Measurements from ENCODE around the gene GSTT2. TPM values are rescaled to one million over a fixed set of nuclear protein-coding genes. Genes with fewer than 3 reads are reported as not detected.
"Not testable (repeated sequence)": the region's sequence is repeated elsewhere in the genome, so short reads cannot be mapped to it uniquely, and the experiment has no call there.

GSTT2 gene
- total RNA-seq: not detected
- not detected for polyA plus RNA-seq (2013, experiment 1 of 2)
- 0.05 TPM for polyA plus RNA-seq (2013, experiment 2 of 2)
- 0 to 0.12 (median 0) reads per million in 172 experiments for total RNA-seq

DNA sequence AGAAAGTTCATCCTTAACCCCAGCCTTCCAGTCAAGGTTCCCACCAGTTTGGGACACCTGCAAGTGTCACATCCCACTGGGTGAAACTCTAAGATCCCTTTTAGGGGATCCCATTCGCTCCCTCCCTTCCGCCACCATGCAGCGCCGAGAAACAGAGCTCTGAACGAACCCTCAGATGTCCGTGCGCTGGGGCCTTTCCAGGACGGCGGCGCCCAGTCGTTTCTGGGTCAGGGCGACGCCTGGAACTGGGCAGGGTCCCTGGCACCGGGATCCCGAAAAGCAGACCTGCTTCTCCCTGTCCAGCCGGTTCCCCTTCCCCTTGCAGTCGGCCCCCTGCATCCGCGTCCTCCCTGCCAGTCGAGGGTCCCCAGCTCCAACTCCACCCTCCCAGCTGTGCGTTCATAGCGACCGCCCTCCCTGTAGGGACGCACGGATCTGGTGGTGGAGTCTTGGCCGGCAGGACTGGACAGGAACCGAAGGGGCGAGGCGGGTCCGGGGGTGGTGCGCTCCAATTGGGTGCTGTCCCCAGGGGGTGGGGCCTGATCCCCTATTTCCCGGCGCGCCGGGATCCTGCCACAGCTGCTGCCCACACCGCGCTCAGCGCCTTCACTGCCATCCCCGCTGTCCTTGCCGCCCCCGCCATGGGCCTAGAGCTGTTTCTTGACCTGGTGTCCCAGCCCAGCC lies at the start of gene GSTT2:
GSTT2 (plus strand) TSS at position 578 of the 684 bp plus-strand sequence.
- CTCF ChIA-PET; H3K4me3 ChIP-seq (ENCODE audit: low read length); H3K27ac Mint-ChIP-seq; H3K9me3 Mint-ChIP-seq; H3K27ac ChIP-seq (ENCODE audit: low read depth in 1 of 2, low read length in 2 of 2); H3K4me1 Mint-ChIP-seq (ENCODE audit: low read depth); H3K4me3 Mint-ChIP-seq; H3K36me3 Mint-ChIP-seq (ENCODE audit: low read depth); H3K36me3 ChIP-seq (ENCODE audit: insufficient read depth, low read length); H3K27me3 Mint-ChIP-seq; H3K4me1 ChIP-seq (ENCODE audit: insufficient read depth, low read length); H3K9me3 ChIP-seq (ENCODE audit: control insufficient read depth in 1 of 2, insufficient read depth in 1 of 2, low read length in 2 of 2); H3K27me3 ChIP-seq (ENCODE audit: control insufficient read depth in 1 of 2, insufficient read depth in 2 of 2, low read length in 2 of 2); DNase-seq; ATAC-seq (ENCODE audit: poor library complexity); POLR2A ChIA-PET: not testable (repeated sequence)
- intact Hi-C loops (cut with DNase I, micrococcal nuclease): loop anchor here in 1 of 2 experiments (10.0 kb wide), 1 partner anchor 55 kb away; no protein-coding TSS in a partner anchor

DNA sequence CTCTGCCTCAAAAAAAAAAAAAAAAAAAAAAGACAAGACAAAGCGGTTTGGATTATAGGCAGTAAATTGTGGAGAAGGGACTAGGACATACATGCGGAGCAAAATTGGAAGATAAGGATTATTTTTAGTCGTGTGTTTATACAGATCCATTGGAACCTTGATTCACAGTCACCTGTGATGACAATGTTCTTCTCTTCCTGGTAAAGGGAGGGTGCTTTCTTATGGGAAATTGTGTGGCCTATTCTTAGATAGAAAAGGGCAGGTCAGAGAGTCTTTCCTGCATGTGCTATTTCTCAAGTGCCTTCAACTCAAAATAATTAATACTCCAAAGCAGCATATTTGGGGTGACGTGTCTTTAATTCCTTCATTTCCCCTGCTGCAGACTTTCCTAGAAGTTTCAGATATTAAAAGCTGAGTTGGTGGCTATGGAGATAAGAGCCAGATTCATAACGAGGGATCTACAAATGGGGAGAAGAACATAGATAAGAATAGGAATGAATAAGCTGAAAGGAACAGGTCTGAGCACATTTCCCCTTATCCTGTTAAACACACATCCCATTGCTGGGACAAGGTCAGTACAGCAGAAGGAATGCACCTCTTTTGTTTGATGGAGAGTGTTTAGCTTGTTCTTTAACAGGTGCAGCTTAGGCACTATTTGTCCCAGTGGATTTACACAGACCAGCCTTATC lies 41.5 kb upstream of the GSTT2 start:
- H3K27me3 ChIP-seq (ENCODE audit: control insufficient read depth in 1 of 2, insufficient read depth in 2 of 2, low read length in 2 of 2): no peaks in the 10 kb centered on the region
- POLR2A ChIA-PET: no interaction called here
- no peaks in the 10 kb centered on the region for H3K4me1 ChIP-seq (ENCODE audit: insufficient read depth, low read length)
- H3K4me1 Mint-ChIP-seq (ENCODE audit: low read depth): no peaks in the 10 kb centered on the region
- no peaks in the 10 kb centered on the region for H3K9me3 Mint-ChIP-seq
- no peak for DNase-seq
- H3K4me3 Mint-ChIP-seq: no peak overlapping the region
- no peaks in the 10 kb centered on the region for H3K36me3 Mint-ChIP-seq (ENCODE audit: low read depth)
- intact Hi-C loops (cut with DNase I, micrococcal nuclease): loop anchor here in 1 of 2 experiments (5.0 kb wide), 1 partner anchor 49 kb away; no protein-coding TSS in a partner anchor
- no peak overlapping the region for H3K27ac ChIP-seq (ENCODE audit: low read depth in 1 of 2, low read length in 2 of 2)
- ATAC-seq (ENCODE audit: poor library complexity): no peak
- no peak overlapping the region for H3K4me3 ChIP-seq (ENCODE audit: low read length)
- H3K27me3 Mint-ChIP-seq: no peaks in the 10 kb centered on the region
- H3K9me3 ChIP-seq (ENCODE audit: control insufficient read depth in 1 of 2, insufficient read depth in 1 of 2, low read length in 2 of 2): no peaks in the 10 kb centered on the region
- no peak overlapping the region for H3K27ac Mint-ChIP-seq
- TF ChIP-seq, protein P1, sequence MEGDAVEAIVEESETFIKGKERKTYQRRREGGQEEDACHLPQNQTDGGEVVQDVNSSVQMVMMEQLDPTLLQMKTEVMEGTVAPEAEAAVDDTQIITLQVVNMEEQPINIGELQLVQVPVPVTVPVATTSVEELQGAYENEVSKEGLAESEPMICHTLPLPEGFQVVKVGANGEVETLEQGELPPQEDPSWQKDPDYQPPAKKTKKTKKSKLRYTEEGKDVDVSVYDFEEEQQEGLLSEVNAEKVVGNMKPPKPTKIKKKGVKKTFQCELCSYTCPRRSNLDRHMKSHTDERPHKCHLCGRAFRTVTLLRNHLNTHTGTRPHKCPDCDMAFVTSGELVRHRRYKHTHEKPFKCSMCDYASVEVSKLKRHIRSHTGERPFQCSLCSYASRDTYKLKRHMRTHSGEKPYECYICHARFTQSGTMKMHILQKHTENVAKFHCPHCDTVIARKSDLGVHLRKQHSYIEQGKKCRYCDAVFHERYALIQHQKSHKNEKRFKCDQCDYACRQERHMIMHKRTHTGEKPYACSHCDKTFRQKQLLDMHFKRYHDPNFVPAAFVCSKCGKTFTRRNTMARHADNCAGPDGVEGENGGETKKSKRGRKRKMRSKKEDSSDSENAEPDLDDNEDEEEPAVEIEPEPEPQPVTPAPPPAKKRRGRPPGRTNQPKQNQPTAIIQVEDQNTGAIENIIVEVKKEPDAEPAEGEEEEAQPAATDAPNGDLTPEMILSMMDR (IDR thresholded peaks at IDR 0.05): no peak
- CTCF ChIA-PET: no interaction called here
- H3K36me3 ChIP-seq (ENCODE audit: insufficient read depth, low read length): no peaks in the 10 kb centered on the region

DNA sequence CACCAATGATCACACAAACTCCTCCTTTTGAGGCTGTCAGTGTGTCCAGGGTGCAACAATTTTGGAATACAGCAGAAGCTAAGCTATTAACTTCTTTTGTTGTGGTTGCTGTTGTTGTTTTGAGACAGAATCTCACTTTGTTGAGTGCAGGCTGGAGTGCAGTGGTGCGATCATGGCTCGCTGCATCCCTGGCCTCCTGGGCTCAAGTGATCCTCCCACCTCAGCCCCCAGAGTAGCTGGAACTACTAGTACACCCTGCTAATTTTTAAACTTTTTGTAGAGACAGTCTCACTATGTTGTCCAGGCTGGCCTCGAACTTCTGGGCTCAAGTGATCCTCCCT lies 40.9 kb upstream of the GSTT2 start:
- intact Hi-C loops (cut with DNase I, micrococcal nuclease): loop anchor here in 1 of 2 experiments (5.0 kb wide), 1 partner anchor 48 kb away; no protein-coding TSS in a partner anchor
- no peak for ATAC-seq (ENCODE audit: poor library complexity)
- H3K9me3 Mint-ChIP-seq: no peaks in the 10 kb centered on the region

DNA sequence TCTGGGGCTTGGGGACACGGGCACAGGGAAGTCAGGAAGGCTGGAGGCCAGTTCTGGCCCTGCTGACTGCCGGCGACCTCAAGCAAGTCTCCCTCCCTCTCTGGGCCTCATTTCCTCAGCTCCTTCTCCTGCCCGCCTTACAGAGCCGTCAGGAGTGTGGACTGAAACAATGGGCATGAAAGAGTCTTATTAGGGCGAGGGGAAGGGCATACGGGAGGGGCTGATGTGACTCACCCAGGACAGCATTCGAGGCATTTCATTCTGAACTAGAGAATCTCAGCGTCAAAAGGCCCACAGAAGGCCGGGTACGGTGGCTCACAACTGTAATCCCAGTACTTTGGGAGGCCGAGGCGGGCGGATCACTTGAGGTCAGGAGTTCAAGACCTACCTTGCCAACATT lies 39.8 kb upstream of the GSTT2 start:
- POLR2A ChIA-PET; H3K9me3 Mint-ChIP-seq; ATAC-seq (ENCODE audit: poor library complexity); H3K36me3 ChIP-seq (ENCODE audit: insufficient read depth, low read length); H3K36me3 Mint-ChIP-seq (ENCODE audit: low read depth); DNase-seq; H3K4me1 ChIP-seq (ENCODE audit: insufficient read depth, low read length); H3K27ac ChIP-seq (ENCODE audit: low read depth in 1 of 2, low read length in 2 of 2); H3K27me3 Mint-ChIP-seq; H3K4me1 Mint-ChIP-seq (ENCODE audit: low read depth); H3K27me3 ChIP-seq (ENCODE audit: control insufficient read depth in 1 of 2, insufficient read depth in 2 of 2, low read length in 2 of 2); H3K27ac Mint-ChIP-seq; intact Hi-C loops (cut with DNase I, micrococcal nuclease); CTCF ChIA-PET; H3K4me3 ChIP-seq (ENCODE audit: low read length); H3K9me3 ChIP-seq (ENCODE audit: control insufficient read depth in 1 of 2, insufficient read depth in 1 of 2, low read length in 2 of 2); H3K4me3 Mint-ChIP-seq: not testable (repeated sequence)

More for the DNA sequence above, 40.9 kb upstream of the GSTT2 start:
- no peak for DNase-seq
- Mint-ChIP-seq H3K4me1 (ENCODE audit: low read depth) (no peaks in the 10 kb centered on the region), H3K4me3 (no peak overlapping the region), H3K27ac (no peak overlapping the region), H3K36me3 (ENCODE audit: low read depth) (no peaks in the 10 kb centered on the region), H3K27me3 (no peaks in the 10 kb centered on the region)
- no peaks in the 10 kb centered on the region for H3K4me1 ChIP-seq (ENCODE audit: insufficient read depth, low read length)
- no peaks in the 10 kb centered on the region for H3K9me3 ChIP-seq (ENCODE audit: control insufficient read depth in 1 of 2, insufficient read depth in 1 of 2, low read length in 2 of 2)
- H3K36me3 ChIP-seq (ENCODE audit: insufficient read depth, low read length): no peaks in the 10 kb centered on the region
- TF ChIP-seq, protein P1 (IDR thresholded peaks at IDR 0.05): no peak
- no peak overlapping the region for H3K4me3 ChIP-seq (ENCODE audit: low read length)
- ChIA-PET POLR2A (no interaction called here), CTCF (no interaction called here)
- H3K27me3 ChIP-seq (ENCODE audit: control insufficient read depth in 1 of 2, insufficient read depth in 2 of 2, low read length in 2 of 2): no peaks in the 10 kb centered on the region
- H3K27ac ChIP-seq (ENCODE audit: low read depth in 1 of 2, low read length in 2 of 2): no peak overlapping the region

DNA sequence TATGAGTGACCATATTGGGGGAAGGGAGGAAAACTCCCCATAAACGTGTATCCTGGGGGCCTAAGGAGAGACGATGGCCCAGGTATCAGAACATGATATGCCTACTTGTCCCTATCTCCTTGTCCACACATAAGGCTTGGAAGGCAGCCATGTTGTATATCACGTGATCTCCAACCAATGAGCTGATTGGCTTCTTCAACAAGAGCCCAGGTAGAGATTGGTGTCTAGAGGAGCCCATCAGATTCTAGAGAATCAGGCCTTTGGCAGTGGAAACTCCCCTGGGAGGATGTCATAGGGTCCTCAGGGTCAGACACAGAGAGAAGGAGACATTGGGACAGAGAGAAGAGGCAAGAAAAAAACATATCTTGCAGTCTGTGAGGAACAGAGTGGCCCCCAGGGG lies 32.5 kb upstream of the GSTT2 start:
- ATAC-seq (ENCODE audit: poor library complexity); H3K36me3 ChIP-seq (ENCODE audit: insufficient read depth, low read length); intact Hi-C loops (cut with DNase I, micrococcal nuclease); POLR2A ChIA-PET; H3K4me3 Mint-ChIP-seq; H3K36me3 Mint-ChIP-seq (ENCODE audit: low read depth); H3K4me3 ChIP-seq (ENCODE audit: low read length); H3K27me3 ChIP-seq (ENCODE audit: control insufficient read depth in 1 of 2, insufficient read depth in 2 of 2, low read length in 2 of 2); H3K4me1 Mint-ChIP-seq (ENCODE audit: low read depth); CTCF ChIA-PET; H3K9me3 Mint-ChIP-seq; H3K27ac Mint-ChIP-seq; H3K27ac ChIP-seq (ENCODE audit: low read depth in 1 of 2, low read length in 2 of 2); DNase-seq; H3K4me1 ChIP-seq (ENCODE audit: insufficient read depth, low read length); H3K9me3 ChIP-seq (ENCODE audit: control insufficient read depth in 1 of 2, insufficient read depth in 1 of 2, low read length in 2 of 2); H3K27me3 Mint-ChIP-seq: not testable (repeated sequence)
